OCI-LY7 (cell line): ENCODE results near the gene TSPAN9. TPM values are rescaled to one million over a fixed set of nuclear protein-coding genes. Genes with fewer than 3 reads are reported as not detected.

Experiments
- BruUV-seq: library from RNA; stranded (reverse); fragments of 400-500 nt; replicated peaks from 2 replicates; lab custom pipeline; 2021; lab: Mats Ljungman, UMichigan
- CTCF ChIA-PET: fragments of 300-600 bp; sonication (Branson Sonifier 250); formaldehyde crosslinking; loops from one replicate; lab custom pipeline; 2022; ENCODE audit warnings: antibody characterized with exemption; ENCODE audit not compliant: unreplicated experiment; lab: Charles Lee
- POLR2A ChIA-PET: fragments of 300-600 bp; sonication (Branson Sonifier 250); formaldehyde crosslinking; loops from one replicate; lab custom pipeline; 2022; ENCODE audit warnings: antibody characterized with exemption; lab: Charles Lee
- DNase-seq: peaks from one replicate; pipeline ENCODE4 v3.0.0-alpha.2; 2015; ENCODE audit warnings: low spot score
- H2AFZ ChIP-seq: fragments of 200-600 bp; sonication (generic), shearing (Covaris generic); 2 replicates; pipeline ENCODE4 v1.6.1; 2014; ENCODE audit warnings: mild to moderate bottlenecking, antibody characterized with exemption, low read length, moderate library complexity
- H3K27ac ChIP-seq: fragments of 200-600 bp; sonication (generic); 2 replicates; pipeline ENCODE4 v1.5.1; 2014; ENCODE audit warnings: mixed run types, low read depth, mild to moderate bottlenecking, moderate library complexity, low read length, inconsistent platforms; ENCODE audit not compliant: poor library complexity, severe bottlenecking
- H3K36me3 ChIP-seq: fragments of 200-600 bp; sonication (generic); 2 replicates; pipeline ENCODE4 v1.6.1; 2014; ENCODE audit warnings: mild to moderate bottlenecking, antibody characterized with exemption, low read length, moderate library complexity, mixed read lengths; ENCODE audit not compliant: insufficient read depth
- H3K4me1 ChIP-seq: fragments of 200-600 bp; sonication (generic); 2 replicates; pipeline ENCODE4 v1.5.1; 2014; ENCODE audit warnings: mild to moderate bottlenecking, low read length; ENCODE audit not compliant: insufficient read depth, poor library complexity, severe bottlenecking
- H3K4me2 ChIP-seq: fragments of 200-600 bp; sonication (generic); 2 replicates; pipeline ENCODE4 v1.6.1; 2014; ENCODE audit warnings: mild to moderate bottlenecking, low read length
- H3K4me3 ChIP-seq: fragments of 200-600 bp; sonication (generic); 2 replicates; pipeline ENCODE4 v1.5.1; 2014; ENCODE audit warnings: mild to moderate bottlenecking, low read depth, low read length; ENCODE audit not compliant: poor library complexity, severe bottlenecking
- H3K79me2 ChIP-seq: fragments of 200-600 bp; sonication (generic); 2 replicates; pipeline ENCODE4 v1.6.1; 2016; ENCODE audit warnings: low read depth, mild to moderate bottlenecking, low read length, moderate library complexity, mixed read lengths; ENCODE audit not compliant: insufficient read depth
- H3K9me2 ChIP-seq: fragments of 200-600 bp; sonication (generic); 2 replicates; pipeline ENCODE4 v1.6.1; 2016; ENCODE audit warnings: mild to moderate bottlenecking, low read length, mixed read lengths; ENCODE audit not compliant: insufficient read depth
- H3K9me3 ChIP-seq: fragments of 200-600 bp; sonication (generic); 2 replicates; pipeline ENCODE4 v1.6.1; 2014; ENCODE audit warnings: mild to moderate bottlenecking, mixed run types, low read length, mixed read lengths
- H4K20me1 ChIP-seq: fragments of 200-600 bp; sonication (generic); 2 replicates; pipeline ENCODE4 v1.6.1; 2014; ENCODE audit warnings: mild to moderate bottlenecking, antibody characterized with exemption, low read length, moderate library complexity, mixed read lengths; ENCODE audit not compliant: insufficient read depth
- EZH2phosphoT487 ChIP-seq: fragments of 200-600 bp; sonication (generic); IDR thresholded peaks from 2 replicates; pipeline ENCODE4 v1.6.1; 2018; ENCODE audit warnings: low read depth, borderline replicate concordance, mild to moderate bottlenecking, mixed run types, antibody characterized with exemption, low read length, moderate library complexity, mixed read lengths
- intact Hi-C: fragments of 100-400 bp; cut with micrococcal nuclease; formaldehyde crosslinking; loops from one replicate; pipeline ENCODE4 v1.10.0; 2022; ENCODE audit not compliant: unreplicated experiment
- total RNA-seq, 2 experiments: library from RNA; depleted of rRNA in 1 of 2; stranded (reverse); fragments of >200 nt in 1 of 2; shearing (Covaris generic) in 1 of 2; gene quantifications; 2 replicates each; pipeline ENCODE4 v1.2.3, GENCODE V29; 2014 to 2022
- TF ChIP-seq, protein P1 (sequence below): fragments of 200-600 bp; sonication (generic); conservative IDR thresholded peaks from 2 replicates; pipeline ENCODE4 v1.5.1; 2014; ENCODE audit warnings: mild to moderate bottlenecking, antibody characterized with exemption, low read length, moderate library complexity, mixed read lengths

Gene TSPAN9
- total RNA-seq, 2 experiments from 2014 or later = 0.50 to 0.74 TPM

DNA sequence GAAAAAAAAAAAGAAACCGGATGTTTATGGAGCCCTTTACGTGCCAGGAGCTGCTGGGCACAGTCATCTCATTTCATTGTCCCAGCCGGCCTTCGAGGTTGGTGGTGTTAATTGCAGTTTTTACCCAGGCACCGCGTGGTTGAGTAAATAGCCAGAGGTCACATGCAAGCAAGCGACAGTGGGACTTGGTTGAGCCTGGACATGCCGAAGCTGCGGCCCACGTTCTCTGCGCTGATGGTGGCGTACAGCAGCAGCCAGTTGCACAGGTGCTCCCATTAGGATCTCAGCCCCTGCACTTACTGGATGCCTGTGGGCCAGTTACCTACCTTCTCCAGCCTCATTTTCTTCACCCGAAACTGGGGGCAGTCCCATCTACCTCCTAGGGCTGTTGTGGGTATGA lies 54.0 kb downstream of the TSPAN9 start:
- POLR2A ChIA-PET = no interaction called here
- H2AFZ ChIP-seq = no peak overlapping the region
- H3K4me1 ChIP-seq = no peaks in the 10 kb centered on the region
- BruUV-seq = no TSS peak
- no peaks in the 10 kb centered on the region for H3K79me2 ChIP-seq
- DNase-seq = no peak
- H4K20me1 ChIP-seq = 0 out of 2 replicates have a peak, but pooled peaks cover 4% of the 10 kb centered on the region
- TF ChIP-seq, protein P1, sequence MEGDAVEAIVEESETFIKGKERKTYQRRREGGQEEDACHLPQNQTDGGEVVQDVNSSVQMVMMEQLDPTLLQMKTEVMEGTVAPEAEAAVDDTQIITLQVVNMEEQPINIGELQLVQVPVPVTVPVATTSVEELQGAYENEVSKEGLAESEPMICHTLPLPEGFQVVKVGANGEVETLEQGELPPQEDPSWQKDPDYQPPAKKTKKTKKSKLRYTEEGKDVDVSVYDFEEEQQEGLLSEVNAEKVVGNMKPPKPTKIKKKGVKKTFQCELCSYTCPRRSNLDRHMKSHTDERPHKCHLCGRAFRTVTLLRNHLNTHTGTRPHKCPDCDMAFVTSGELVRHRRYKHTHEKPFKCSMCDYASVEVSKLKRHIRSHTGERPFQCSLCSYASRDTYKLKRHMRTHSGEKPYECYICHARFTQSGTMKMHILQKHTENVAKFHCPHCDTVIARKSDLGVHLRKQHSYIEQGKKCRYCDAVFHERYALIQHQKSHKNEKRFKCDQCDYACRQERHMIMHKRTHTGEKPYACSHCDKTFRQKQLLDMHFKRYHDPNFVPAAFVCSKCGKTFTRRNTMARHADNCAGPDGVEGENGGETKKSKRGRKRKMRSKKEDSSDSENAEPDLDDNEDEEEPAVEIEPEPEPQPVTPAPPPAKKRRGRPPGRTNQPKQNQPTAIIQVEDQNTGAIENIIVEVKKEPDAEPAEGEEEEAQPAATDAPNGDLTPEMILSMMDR = no peak
- no peak for TF ChIP-seq EZH2phosphoT487
- intact Hi-C loops = no loop called here
- H3K36me3 ChIP-seq = no peaks in the 10 kb centered on the region
- no peaks in the 10 kb centered on the region for H3K9me2 ChIP-seq
- no peak overlapping the region for H3K27ac ChIP-seq
- CTCF ChIA-PET = no interaction called here
- H3K4me2 ChIP-seq = no peak overlapping the region
- no peaks in the 10 kb centered on the region for H3K9me3 ChIP-seq
- H3K4me3 ChIP-seq = no peak overlapping the region

DNA sequence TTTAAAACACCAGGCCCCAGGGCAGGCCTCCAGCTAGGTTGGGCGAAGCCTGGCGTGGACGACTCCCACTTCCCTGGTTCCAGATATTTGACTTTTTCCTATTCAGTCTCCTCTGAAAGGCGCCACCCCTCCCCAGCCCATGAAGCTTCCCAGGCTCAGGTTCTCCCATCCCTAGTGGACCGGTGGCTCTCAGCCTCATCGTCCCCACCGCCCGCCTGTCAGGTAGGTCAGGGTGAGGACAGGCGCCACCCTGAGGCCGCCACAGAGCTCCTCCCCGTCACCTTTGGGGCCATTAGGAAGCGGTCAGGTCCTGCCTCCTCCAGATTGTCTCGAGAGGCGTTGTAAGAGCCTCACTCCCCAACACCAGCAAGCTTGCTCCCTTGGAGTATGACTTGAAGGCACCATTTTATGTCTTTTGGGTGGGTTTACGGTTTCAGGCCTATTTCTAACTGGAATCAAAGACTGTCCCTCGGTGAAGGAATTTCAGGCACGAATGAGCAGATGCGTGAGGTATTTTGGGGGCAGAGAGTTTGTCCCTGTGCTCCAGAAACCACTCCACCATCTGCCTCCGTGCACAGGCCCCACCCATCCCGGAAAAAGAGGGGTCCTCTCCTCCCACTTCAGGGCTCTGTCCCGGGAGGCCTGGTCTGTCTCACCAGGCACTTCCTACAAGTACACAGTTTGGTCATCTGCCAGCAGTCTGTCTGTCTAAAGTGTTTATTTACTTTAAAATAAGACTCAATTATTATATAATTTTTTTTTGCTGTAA lies 55.6 kb downstream of the TSPAN9 start:
- H3K9me3 ChIP-seq = no peaks in the 10 kb centered on the region
- H3K4me3 ChIP-seq = no peak overlapping the region
- BruUV-seq = no TSS peak
- H4K20me1 ChIP-seq = 0 out of 2 replicates have a peak, but pooled peaks cover 4% of the 10 kb centered on the region
- TF ChIP-seq EZH2phosphoT487 = no peak
- TF ChIP-seq, protein P1 = no peak
- H3K27ac ChIP-seq = no peak overlapping the region
- no peak overlapping the region for H3K4me2 ChIP-seq
- H3K4me1 ChIP-seq = no peaks in the 10 kb centered on the region
- no peaks in the 10 kb centered on the region for H3K79me2 ChIP-seq
- CTCF ChIA-PET = no interaction called here
- POLR2A ChIA-PET = interaction anchor here (0.8 kb wide), 1 partner anchor 9 kb away, joined by 4 read pairs; no protein-coding TSS in a partner anchor
- no peak for DNase-seq
- intact Hi-C loops = no loop called here
- no peaks in the 10 kb centered on the region for H3K36me3 ChIP-seq
- no peaks in the 10 kb centered on the region for H3K9me2 ChIP-seq
- H2AFZ ChIP-seq = no peak overlapping the region

DNA sequence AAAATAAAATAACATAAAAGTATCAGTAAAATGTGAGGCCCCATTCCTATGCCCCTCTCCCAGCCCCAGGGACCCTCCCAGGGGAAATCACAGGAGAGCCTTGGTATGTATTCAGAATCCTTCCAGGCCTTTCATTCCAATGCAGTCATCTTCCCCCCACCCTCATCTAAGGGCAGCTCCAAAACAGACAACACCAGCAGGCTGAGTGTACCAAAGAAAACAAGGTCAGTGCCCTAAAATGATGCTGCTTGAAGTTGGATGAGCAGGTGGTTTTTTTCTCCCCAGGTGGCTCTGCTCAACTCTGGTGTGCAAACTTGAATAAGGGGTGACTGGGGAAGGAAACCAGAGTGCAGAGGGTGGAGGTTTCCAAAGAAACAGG lies 56.2 kb downstream of the TSPAN9 start:
- Histone ChIP-seq H3K27ac (no peak overlapping the region), H3K79me2 (no peaks in the 10 kb centered on the region), H3K9me2 (no peaks in the 10 kb centered on the region), H4K20me1 (0 out of 2 replicates have a peak, but pooled peaks cover 4% of the 10 kb centered on the region), H2AFZ (no peak overlapping the region), H3K4me1 (no peaks in the 10 kb centered on the region), H3K36me3 (no peaks in the 10 kb centered on the region), H3K9me3 (no peaks in the 10 kb centered on the region), H3K4me2 (no peak overlapping the region), H3K4me3 (no peak overlapping the region)
- TF ChIP-seq, protein P1 = no peak
- no peak for TF ChIP-seq EZH2phosphoT487
- DNase-seq = no peak
- POLR2A ChIA-PET = no interaction called here
- CTCF ChIA-PET = no interaction called here
- no TSS peak for BruUV-seq
- intact Hi-C loops = no loop called here
